Loucy (cell line): ENCODE results near the gene C15orf40.

Experiments used
- H2AFZ ChIP-seq: fragments of 200-600 bp; sonication (generic); 2 replicates; pipeline ENCODE4 v1.6.0; 2016; ENCODE audit warnings: antibody characterized with exemption, mild to moderate bottlenecking, low read length, moderate library complexity
- H3F3A ChIP-seq: fragments of 200-600 bp; 2 replicates; pipeline ENCODE4 v1.6.0; 2016; ENCODE audit warnings: antibody characterized with exemption, low read depth, mild to moderate bottlenecking
- H3K27me3 ChIP-seq: fragments of 200-600 bp; sonication (generic); 2 replicates; pipeline ENCODE4 v1.6.1; 2014; ENCODE audit warnings: low read length, mild to moderate bottlenecking; ENCODE audit not compliant: insufficient read depth, poor library complexity, severe bottlenecking
- H3K36me3 ChIP-seq: fragments of 200-600 bp; sonication (generic); 2 replicates; pipeline ENCODE4 v1.6.1; 2016; ENCODE audit warnings: low read length; ENCODE audit not compliant: insufficient read depth
- H3K4me1 ChIP-seq: fragments of 200-600 bp; sonication (generic); 2 replicates; pipeline ENCODE4 v1.5.1; 2014; ENCODE audit warnings: low read length, mild to moderate bottlenecking; ENCODE audit not compliant: insufficient read depth, poor library complexity, severe bottlenecking
- H3K4me2 ChIP-seq: fragments of 200-600 bp; sonication (generic); 2 replicates; pipeline ENCODE4 v1.6.0; 2014; ENCODE audit warnings: antibody characterized with exemption, low read length, low read depth, mild to moderate bottlenecking; ENCODE audit not compliant: poor library complexity, severe bottlenecking
- H3K4me3 ChIP-seq: fragments of 200-600 bp; sonication (generic); 2 replicates; pipeline ENCODE4 v1.5.1; 2014; ENCODE audit warnings: low read length, mild to moderate bottlenecking, mixed read lengths; ENCODE audit not compliant: poor library complexity, severe bottlenecking
- H3K79me2 ChIP-seq: fragments of 200-600 bp; sonication (generic); 2 replicates; pipeline ENCODE4 v1.6.1; 2014; ENCODE audit warnings: low read length; ENCODE audit not compliant: insufficient read depth
- H3K9ac ChIP-seq: fragments of 200-600 bp; sonication (generic); 2 replicates; pipeline ENCODE4 v1.6.0; 2014; ENCODE audit warnings: mild to moderate bottlenecking, low read depth, low read length, moderate library complexity; ENCODE audit not compliant: poor library complexity, severe bottlenecking
- H3K9me2 ChIP-seq: fragments of 200-600 bp; sonication (generic); replicated peaks from 2 replicates; pipeline ENCODE4 v1.6.1; 2016; ENCODE audit warnings: low read depth, low read length, mixed read lengths
- H3K9me3 ChIP-seq: fragments of 200-600 bp; sonication (generic); 2 replicates; pipeline ENCODE4 v1.6.1; 2014; ENCODE audit warnings: mild to moderate bottlenecking, antibody characterized with exemption, low read length, low read depth; ENCODE audit not compliant: insufficient read depth
- H4K20me1 ChIP-seq: fragments of 200-600 bp; sonication (generic); 2 replicates; pipeline ENCODE4 v1.6.0; 2014; ENCODE audit warnings: antibody characterized with exemption, low read length, mild to moderate bottlenecking; ENCODE audit not compliant: insufficient read depth, poor library complexity, severe bottlenecking
- CTCF ChIP-seq: fragments of 200-600 bp; sonication (generic); conservative IDR thresholded peaks from 2 replicates; pipeline ENCODE4 v1.5.1; 2014; ENCODE audit warnings: mild to moderate bottlenecking, antibody characterized with exemption, low read length
- EZH2phosphoT487 ChIP-seq: fragments of 200-600 bp; IDR thresholded peaks from 2 replicates; pipeline ENCODE4 v1.6.1; 2018; ENCODE audit warnings: antibody characterized with exemption, mild to moderate bottlenecking, moderate library complexity, borderline replicate concordance

The C15orf40 gene

GRCh38 chr15:82951472-82952157 lies 59.8 kb downstream of the C15orf40 start:
- peak overlapping the region; percentile 41 for H3K4me2 ChIP-seq
- H3K9me3 ChIP-seq = no peaks in the 10 kb centered on the region
- H3K4me3 ChIP-seq = no peak overlapping the region
- no peaks in the 10 kb centered on the region for H3K36me3 ChIP-seq
- H3K4me1 ChIP-seq = no peaks in the 10 kb centered on the region
- TF ChIP-seq EZH2phosphoT487 (no peak), CTCF (no peak)
- H3K79me2 ChIP-seq = no peaks in the 10 kb centered on the region
- no peaks in the 10 kb centered on the region for H3K9me2 ChIP-seq
- no peak overlapping the region for H2AFZ ChIP-seq
- H3K27me3 ChIP-seq = peaks cover 9% of the 10 kb centered on the region
- no peak overlapping the region for H3K9ac ChIP-seq
- no peaks in the 10 kb centered on the region for H3F3A ChIP-seq
- no peaks in the 10 kb centered on the region for H4K20me1 ChIP-seq

- H3K4me3 ChIP-seq = no peak overlapping the region
- H3K4me2 ChIP-seq = no peak overlapping the region
- no peaks in the 10 kb centered on the region for H4K20me1 ChIP-seq
- no peaks in the 10 kb centered on the region for H3F3A ChIP-seq
- no peaks in the 10 kb centered on the region for H3K79me2 ChIP-seq
- H2AFZ ChIP-seq = no peak overlapping the region
- no peaks in the 10 kb centered on the region for H3K9me3 ChIP-seq
- H3K27me3 ChIP-seq = peaks cover 9% of the 10 kb centered on the region
- H3K9me2 ChIP-seq = no peaks in the 10 kb centered on the region
- no peak overlapping the region for H3K9ac ChIP-seq
- no peaks in the 10 kb centered on the region for H3K4me1 ChIP-seq
- no peaks in the 10 kb centered on the region for H3K36me3 ChIP-seq
- TF ChIP-seq EZH2phosphoT487 (no peak), CTCF (no peak)
Measured at GRCh38 chr15:82950746-82951370, 60.6 kb downstream of the C15orf40 start.

GRCh38 chr15:82950295-82950694 lies 61.1 kb downstream of the C15orf40 start:
- H3K9me3 ChIP-seq = no peaks in the 10 kb centered on the region
- no peaks in the 10 kb centered on the region for H3K79me2 ChIP-seq
- no peaks in the 10 kb centered on the region for H3K4me1 ChIP-seq
- H4K20me1 ChIP-seq = no peaks in the 10 kb centered on the region
- H2AFZ ChIP-seq = no peak overlapping the region
- H3K4me3 ChIP-seq = no peak overlapping the region
- no peaks in the 10 kb centered on the region for H3K9me2 ChIP-seq
- H3K36me3 ChIP-seq = no peaks in the 10 kb centered on the region
- TF ChIP-seq EZH2phosphoT487 (no peak), CTCF (no peak)
- peaks cover 9% of the 10 kb centered on the region for H3K27me3 ChIP-seq
- H3F3A ChIP-seq = no peaks in the 10 kb centered on the region
- no peak overlapping the region for H3K4me2 ChIP-seq
- H3K9ac ChIP-seq = no peak overlapping the region
